ENCODE results near the gene TARM1. TPM values are rescaled to one million over a fixed set of nuclear protein-coding genes. Genes with fewer than 3 reads are reported as not detected.

The TARM1 gene
- total and polyA plus RNA-seq, 2 of the 4 experiments (the other 2 are of a cell fraction): not detected

DNA sequence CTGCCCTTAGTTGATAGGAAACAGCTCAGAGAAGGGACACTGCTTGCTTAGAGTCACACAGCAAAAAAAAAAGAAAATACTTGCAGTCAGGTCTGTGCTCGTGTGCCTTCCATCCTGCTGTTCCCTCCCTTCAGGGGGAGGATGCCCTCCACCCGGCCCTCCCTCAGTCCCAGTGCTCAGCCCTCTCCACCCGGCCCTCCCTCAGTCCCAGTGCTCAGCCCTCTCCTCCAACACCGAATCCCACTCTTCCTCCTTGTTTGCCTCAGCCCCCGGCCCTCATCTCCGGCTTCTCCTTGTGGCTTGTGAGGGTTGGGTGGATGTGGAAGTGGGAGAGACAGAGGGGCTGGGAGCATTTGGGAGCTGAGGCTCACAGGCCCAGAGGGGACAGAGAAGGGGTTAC, 28.5 kb upstream of the TARM1 start:
- Histone ChIP-seq H3K9ac (ENCODE audit: low read depth, low read length) (no peak overlapping the region), H4K5ac (ENCODE audit: low read depth, low read length) (no peak overlapping the region), H3K56ac (ENCODE audit: extremely low read depth, insufficient read depth, low read length) (no peak overlapping the region), H3K4ac (ENCODE audit: low read depth, low read length) (no peak overlapping the region), H3K4me2 (ENCODE audit: low read depth, low read length) (no peak overlapping the region), H3K27me3 (ENCODE audit: control insufficient read depth, insufficient read depth, low read length) (no peaks in the 10 kb centered on the region), H3K18ac (ENCODE audit: low read depth, low read length) (no peak overlapping the region), H3K14ac (replicated peaks; ENCODE audit: low read depth, low read length) (no peak overlapping the region), H2AK9ac (replicated peaks; ENCODE audit: low read depth, low read length, poor library complexity) (no peak overlapping the region), H2BK120ac (ENCODE audit: low read depth, low read length) (no peak overlapping the region), H2BK5ac (ENCODE audit: low read depth, low read length, poor library complexity, severe bottlenecking) (no peak overlapping the region), H3K27ac (ENCODE audit: insufficient read depth, low read length) (no peak overlapping the region), H3K9me3 (ENCODE audit: control insufficient read depth, insufficient read depth, low read length) (no peaks in the 10 kb centered on the region), H2AFZ (replicated peaks; ENCODE audit: low read length, poor library complexity) (no peak overlapping the region), H3K9me1 (ENCODE audit: insufficient read depth, low read length) (no peaks in the 10 kb centered on the region), H2BK20ac (ENCODE audit: low read depth, low read length) (no peak overlapping the region), H3K4me1 (ENCODE audit: control insufficient read depth, insufficient read depth, low read length) (peaks cover 6% of the 10 kb centered on the region), H2BK15ac (ENCODE audit: low read depth, low read length) (no peak overlapping the region), H3K36me3 (ENCODE audit: control insufficient read depth, insufficient read depth, low read length) (peaks cover 51% of the 10 kb centered on the region), H4K20me1 (ENCODE audit: insufficient read depth, low read length) (peaks cover 4% of the 10 kb centered on the region; the same call in 1 of the 2 replicates), H3K23ac (ENCODE audit: low read depth, low read length) (no peak overlapping the region), H4K8ac (ENCODE audit: low read depth in 2 of 2, low read length in 2 of 2) (no peak overlapping the region), H3K79me1 (ENCODE audit: low read depth in 1 of 2, low read length in 2 of 2) (peaks cover 10 to 41% of the 10 kb centered on the region in 2 experiments; a peak in 3 of 4 replicates), H2AK5ac (ENCODE audit: low read depth, low read length) (no peak overlapping the region), H3K4me3 (ENCODE audit: insufficient read depth, low read depth, low read length) (no peak overlapping the region), H4K91ac (ENCODE audit: insufficient read depth, low read depth, low read length) (no peak overlapping the region)
- in situ Hi-C loops (cut with MboI; ENCODE audit: low sequenced_read_pairs): loop anchor here (25.0 kb wide), 1 partner anchor 353 kb away; the partner anchor contains the start of genes CDC42EP5 and LENG9
- ChIA-PET POLR2A (ENCODE audit: unreplicated experiment) (interaction anchor here (0.9 kb wide), 1 partner anchor 27 kb away, joined by 3 read pairs; no protein-coding TSS in a partner anchor), CTCF (no interaction called here)
- 75% methylated on average over 1 of the region's 6 CpGs; no CpG with 5 or more reads in 1 of the 2 experiments for WGBS, 2 experiments (ENCODE audit: extremely low coverage in 2 of 2, insufficient read length in 1 of 2)
- ATAC-seq (ENCODE audit: low read depth) (no peak), DNase-seq (no peak)
- TF ChIP-seq CHD1 (IDR thresholded peaks at IDR 0.05; ENCODE audit: low read depth, low read length) (no peak), RAD21 (IDR thresholded peaks at IDR 0.05; ENCODE audit: low read length) (no peak), FOS (IDR thresholded peaks at IDR 0.05; ENCODE audit: low read depth, low read length) (no peak), MXI1 (IDR thresholded peaks at IDR 0.05; ENCODE audit: borderline replicate concordance, low read depth, low read length) (no peak), MAZ (IDR thresholded peaks at IDR 0.05; ENCODE audit: borderline replicate concordance, low read depth, low read length) (no peak), POLR2A (IDR thresholded peaks at IDR 0.05; ENCODE audit: low read depth, low read length) (no peak), MAFK (IDR thresholded peaks at IDR 0.05; ENCODE audit: low read depth, low read length) (no peak), RFX5 (IDR thresholded peaks at IDR 0.05; ENCODE audit: low read depth, low read length) (no peak), BHLHE40 (IDR thresholded peaks at IDR 0.05; ENCODE audit: low read depth, low read length) (no peak), SMC3 (IDR thresholded peaks at IDR 0.05; ENCODE audit: low read depth, low read length) (no peak), CEBPB (IDR thresholded peaks at IDR 0.05; ENCODE audit: low read depth, low read length) (no peak), NFE2L2 (IDR thresholded peaks at IDR 0.05; ENCODE audit: low read depth, low read length) (no peak), RCOR1 (IDR thresholded peaks at IDR 0.05; ENCODE audit: insufficient replicate concordance, low read length) (no peak)
- TF ChIP-seq, protein P1, sequence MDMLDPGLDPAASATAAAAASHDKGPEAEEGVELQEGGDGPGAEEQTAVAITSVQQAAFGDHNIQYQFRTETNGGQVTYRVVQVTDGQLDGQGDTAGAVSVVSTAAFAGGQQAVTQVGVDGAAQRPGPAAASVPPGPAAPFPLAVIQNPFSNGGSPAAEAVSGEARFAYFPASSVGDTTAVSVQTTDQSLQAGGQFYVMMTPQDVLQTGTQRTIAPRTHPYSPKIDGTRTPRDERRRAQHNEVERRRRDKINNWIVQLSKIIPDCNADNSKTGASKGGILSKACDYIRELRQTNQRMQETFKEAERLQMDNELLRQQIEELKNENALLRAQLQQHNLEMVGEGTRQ (IDR thresholded peaks at IDR 0.05; ENCODE audit: low read depth, low read length): no peak
- TF ChIP-seq, protein P2, sequence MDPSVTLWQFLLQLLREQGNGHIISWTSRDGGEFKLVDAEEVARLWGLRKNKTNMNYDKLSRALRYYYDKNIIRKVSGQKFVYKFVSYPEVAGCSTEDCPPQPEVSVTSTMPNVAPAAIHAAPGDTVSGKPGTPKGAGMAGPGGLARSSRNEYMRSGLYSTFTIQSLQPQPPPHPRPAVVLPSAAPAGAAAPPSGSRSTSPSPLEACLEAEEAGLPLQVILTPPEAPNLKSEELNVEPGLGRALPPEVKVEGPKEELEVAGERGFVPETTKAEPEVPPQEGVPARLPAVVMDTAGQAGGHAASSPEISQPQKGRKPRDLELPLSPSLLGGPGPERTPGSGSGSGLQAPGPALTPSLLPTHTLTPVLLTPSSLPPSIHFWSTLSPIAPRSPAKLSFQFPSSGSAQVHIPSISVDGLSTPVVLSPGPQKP (IDR thresholded peaks at IDR 0.05; ENCODE audit: borderline replicate concordance, low read depth, low read length): no peak
- TF ChIP-seq, protein P3, sequence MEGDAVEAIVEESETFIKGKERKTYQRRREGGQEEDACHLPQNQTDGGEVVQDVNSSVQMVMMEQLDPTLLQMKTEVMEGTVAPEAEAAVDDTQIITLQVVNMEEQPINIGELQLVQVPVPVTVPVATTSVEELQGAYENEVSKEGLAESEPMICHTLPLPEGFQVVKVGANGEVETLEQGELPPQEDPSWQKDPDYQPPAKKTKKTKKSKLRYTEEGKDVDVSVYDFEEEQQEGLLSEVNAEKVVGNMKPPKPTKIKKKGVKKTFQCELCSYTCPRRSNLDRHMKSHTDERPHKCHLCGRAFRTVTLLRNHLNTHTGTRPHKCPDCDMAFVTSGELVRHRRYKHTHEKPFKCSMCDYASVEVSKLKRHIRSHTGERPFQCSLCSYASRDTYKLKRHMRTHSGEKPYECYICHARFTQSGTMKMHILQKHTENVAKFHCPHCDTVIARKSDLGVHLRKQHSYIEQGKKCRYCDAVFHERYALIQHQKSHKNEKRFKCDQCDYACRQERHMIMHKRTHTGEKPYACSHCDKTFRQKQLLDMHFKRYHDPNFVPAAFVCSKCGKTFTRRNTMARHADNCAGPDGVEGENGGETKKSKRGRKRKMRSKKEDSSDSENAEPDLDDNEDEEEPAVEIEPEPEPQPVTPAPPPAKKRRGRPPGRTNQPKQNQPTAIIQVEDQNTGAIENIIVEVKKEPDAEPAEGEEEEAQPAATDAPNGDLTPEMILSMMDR (conservative IDR thresholded peaks at IDR 0.05; ENCODE audit: low read depth, low read length): no peak
- intact Hi-C loops (cut with micrococcal nuclease): loop anchor here (10.0 kb wide), 1 partner anchor 245 kb away; the partner anchor contains the start of gene MYADM
- dilution Hi-C loops (cut with HindIII; ENCODE audit: low sequenced_read_pairs, unreplicated experiment): no loop called here
- BruUV-seq (replicated peaks): no TSS peak

All from IMR-90 (cell line).